Stimulated activated CD8-positive, alpha-beta memory T cell treated with anti-CD3 and anti-CD28 coated beads, Interleukin-4, amount 100 ng/mL, for 4 hours (primary cell): ENCODE results near the gene KRT6A.
"Not testable (repeated sequence)": the region's sequence is repeated elsewhere in the genome, so short reads cannot be mapped to it uniquely, and the experiment has no call there.

Experiments used
- DNase-seq, 2 donors: peaks; one replicate each; pipeline ENCODE4 v3.0.0-alpha.2; 2020; ENCODE audit warnings: low read depth in 2 of 2, low spot score in 1 of 2

KRT6A gene

DNA sequence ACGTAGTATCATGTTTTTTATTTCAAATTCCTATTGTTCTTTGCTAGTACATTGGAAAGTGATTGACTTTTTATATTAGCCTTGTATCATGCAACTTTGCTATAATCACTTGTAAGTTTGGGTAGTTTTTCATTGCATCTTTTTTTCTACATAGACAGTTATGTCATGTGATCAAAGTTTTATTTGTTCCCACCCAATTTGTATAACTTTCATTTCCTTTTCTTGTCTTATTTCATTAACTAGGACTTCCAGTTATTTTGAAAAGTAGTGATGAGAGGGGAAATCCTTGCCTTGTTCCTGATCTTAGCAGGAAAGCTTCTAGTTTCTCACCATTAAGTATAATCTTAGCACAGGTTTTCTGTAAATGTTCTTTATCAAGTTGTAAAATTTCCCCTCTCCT is 9.8 kb upstream of the KRT6A start:
- DNase-seq: no peak

DNA sequence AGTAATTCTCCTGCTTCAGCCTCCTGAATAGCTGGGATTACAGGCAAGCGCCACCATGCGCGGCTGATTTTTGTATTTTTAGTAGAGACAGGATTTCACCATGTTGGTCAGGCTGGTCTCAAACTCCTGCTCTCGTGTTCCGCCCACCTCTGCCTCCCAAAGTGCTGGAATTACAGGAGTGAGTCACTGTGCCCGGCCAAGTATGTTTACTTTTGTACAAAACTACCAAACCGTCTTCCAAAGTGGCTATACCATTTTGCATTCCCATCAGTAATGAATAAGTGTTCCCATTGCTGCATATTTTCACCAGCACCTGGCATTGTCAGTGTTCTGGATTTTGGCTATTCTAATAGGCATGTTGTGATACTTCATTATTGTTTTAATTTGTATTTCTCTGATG is 8.4 kb upstream of the KRT6A start:
- no peak for DNase-seq

DNA sequence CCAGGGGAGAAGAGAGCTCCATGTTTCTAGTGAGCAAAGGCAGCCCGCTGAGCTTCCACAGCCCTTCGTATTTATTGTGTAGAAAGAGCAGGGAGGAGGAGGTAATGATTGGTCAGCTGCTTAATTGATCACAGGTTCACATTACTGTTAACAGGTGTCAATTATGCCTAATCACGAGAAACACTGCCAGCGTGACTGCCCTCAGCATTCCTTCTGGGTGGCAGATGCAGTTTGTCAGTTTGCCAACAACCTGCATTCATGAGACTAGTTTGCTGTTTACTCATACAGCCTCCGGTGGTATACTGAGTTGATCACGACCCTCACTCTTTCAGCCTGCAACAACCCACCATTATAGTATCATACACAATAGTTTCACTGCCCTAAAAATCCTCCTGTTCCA is 7.5 kb upstream of the KRT6A start:
- not testable (repeated sequence) for DNase-seq

DNA sequence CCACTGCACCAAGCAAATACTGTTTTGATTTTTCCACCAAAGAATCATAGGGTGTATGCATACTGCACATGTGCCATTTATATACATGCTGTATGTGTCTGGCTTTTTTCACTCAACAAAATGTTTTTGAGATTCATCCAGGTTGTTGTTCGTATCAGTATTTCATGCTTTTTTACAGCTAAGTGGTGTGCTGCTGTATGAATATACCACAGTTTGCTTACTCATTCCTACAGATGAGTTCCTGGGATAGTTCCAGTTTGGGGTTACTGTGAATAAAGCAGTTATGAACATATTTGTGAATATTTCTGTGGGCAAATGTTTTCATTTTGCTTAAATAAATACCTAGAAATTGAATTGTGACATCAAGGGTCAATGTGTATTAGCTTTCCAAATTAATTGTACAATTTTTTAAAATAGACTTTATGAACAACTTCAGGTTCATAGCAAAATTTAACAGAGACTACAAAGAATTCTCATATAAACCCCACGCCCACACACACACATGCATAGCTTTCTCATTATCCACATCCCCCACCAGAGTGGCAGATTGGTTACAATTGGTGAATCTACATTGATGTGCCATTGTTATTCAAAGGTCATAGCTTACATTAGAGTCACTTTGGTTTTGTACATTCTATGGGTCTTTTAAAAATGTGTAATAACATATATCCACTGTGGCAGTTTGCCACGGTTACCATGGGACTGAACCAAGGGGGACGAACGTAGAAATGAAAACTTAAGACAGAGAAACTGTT is 6.9 kb upstream of the KRT6A start:
- no peak for DNase-seq

DNA sequence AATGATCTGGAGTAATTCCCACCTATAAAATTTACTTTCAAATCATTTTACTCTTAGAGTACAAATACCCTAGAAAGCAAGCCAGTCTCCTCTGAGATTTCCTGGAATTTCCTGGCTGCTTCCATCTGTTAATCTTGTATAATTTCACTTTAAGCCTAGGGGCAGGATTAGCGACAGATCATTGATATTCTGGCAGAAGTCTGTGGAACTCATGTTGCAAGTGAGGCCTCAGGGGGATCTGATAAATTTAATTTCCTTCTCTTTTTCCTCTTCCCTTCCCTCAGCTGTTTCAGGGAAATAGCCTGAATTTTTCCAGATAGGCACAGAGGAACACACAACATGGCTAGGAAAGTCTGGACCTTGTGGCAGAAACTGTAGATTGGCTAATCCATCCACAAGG is 5.9 kb upstream of the KRT6A start:
- DNase-seq: no peak

DNA sequence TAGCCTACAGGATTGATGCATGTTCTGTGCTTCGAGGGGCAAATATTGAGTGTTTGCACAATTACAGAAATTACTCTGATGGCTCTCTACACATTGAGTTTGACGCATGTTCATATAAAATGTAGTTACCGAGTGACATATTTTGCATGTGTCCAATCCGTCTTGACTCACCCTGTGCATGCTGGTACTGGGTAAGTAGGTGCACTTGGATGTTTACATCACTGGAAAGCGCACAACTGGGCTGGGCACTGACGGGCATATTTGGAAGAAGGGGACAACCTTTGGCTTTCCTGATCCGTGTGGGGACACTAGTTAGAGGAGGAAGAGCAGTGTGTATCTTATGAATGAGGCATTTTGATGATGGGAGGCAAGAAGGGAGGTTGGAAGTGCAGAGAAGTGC is 4.9 kb upstream of the KRT6A start:
- DNase-seq: no peak

DNA sequence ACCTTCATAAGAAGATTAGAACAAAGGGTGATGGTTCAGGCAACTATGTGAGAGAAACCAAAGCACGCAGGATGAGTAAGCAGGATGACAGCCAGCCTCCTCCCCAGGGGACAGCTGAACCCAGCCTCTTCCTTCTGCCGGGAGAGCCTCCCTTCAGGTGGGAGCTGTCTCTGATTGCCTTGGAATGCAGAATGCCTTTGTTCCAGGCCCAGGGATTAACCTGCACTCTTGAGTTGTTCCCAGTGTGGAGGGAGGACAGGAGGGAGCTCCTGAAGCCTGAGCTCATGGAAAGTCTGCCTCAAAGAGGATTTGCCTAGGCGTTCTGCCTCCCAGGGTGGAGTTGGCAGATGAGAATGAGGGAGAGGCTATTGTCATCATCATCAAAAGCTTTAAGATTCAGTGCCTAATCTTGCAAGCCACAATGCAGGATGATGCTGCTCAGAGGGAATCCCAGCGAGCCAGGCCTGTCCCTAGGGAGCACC is 3.6 kb upstream of the KRT6A start:
- DNase-seq: no peak

DNA sequence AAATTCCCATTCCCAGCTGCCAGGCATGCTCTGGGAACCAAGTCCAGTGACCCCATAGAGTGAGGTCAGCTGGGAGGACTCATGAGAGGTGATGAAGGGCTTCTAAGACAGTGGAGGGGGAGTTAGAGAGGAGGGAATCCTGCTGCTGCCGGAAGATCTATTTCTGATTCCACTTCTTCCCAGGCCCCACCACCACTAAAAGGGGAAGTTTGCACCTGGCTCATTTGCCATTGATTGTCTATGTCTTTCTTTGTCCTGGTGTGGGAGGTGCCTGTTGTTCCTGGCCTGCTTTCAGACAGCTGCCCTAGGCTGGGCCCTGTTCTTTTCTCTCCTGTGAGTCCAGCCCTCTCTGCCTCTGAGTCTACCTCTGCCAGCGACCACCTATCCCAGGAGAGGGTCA is 3.0 kb upstream of the KRT6A start:
- DNase-seq: no peak

DNA sequence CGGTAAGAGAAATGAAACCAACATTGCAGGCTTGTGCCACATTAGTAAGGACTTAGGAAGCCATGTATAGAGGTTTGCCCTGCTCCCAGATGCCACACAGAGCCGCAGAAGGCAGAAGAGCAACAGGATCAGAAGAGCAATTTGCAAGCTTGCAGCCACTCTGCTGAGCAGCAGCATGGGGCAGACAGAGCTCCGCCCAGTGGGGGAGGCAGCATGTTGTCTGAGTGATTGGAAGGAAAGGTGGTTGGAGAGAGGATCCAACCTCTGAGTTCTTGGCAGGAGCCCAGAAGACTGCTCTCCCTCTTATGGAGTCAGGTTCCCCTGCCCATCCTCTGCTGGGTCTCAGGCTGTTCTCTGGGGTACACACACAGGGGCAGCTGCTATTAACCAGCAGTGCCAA is 2.3 kb upstream of the KRT6A start:
- no peak for DNase-seq

DNA sequence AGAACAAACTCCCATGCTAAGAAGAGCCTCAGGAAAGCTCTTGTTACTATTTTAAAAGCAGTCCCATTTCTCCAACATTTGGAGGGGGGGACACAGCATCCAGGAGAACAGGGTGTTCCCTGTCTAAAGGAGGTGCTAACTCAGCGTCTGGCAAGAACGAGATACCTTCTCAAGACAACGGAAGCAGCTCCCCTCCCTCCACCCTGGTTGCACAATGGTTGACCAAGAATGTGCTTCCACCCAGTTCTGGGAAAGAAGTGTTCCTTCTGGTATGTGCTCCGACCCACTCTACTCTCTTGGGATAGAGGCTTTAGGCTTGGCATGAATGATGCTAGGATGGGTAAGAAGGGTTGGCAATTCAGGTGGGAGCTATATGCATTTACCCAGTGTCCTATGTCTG is 1.5 kb upstream of the KRT6A start:
- DNase-seq: no peak

DNA sequence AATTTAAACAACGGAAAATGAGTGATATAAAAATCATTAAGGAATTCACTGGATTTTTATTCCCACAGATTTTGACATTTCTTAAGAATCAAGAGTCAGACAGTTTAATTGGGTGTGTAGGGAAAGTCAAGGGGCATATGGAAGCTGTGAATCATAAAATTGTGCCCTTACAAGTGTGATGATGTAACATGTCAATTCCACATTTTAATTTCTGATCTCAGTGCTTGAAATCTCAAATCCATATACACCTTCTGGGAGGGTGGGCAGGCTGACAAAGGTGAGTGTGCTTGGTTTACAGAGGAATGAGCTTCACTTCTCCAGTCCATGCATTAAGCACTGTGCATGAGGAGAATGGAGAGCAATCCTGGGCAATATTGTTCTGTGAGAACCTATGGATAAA is 1.0 kb upstream of the KRT6A start:
- no peak for DNase-seq

DNA sequence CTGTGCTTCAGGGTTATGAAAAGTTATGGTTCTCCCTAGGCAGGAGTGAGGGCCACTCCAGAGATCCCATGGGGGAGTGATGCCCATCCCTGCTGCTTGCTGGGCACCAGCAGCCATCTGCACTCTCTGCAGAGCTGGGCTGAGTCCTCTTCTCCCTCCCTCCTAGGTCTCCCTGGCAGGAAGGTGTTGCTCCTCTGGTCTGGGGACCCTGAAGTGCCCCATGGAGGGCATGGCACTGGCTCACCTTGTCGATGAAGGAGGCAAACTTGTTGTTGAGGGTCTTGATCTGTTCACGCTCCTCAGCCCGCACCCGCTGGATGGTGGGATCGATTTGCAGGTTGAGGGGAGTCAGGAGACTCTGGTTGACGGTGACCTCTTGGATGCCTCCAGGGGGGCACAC is 652 bp downstream of the KRT6A start:
- not testable (repeated sequence) for DNase-seq

DNA sequence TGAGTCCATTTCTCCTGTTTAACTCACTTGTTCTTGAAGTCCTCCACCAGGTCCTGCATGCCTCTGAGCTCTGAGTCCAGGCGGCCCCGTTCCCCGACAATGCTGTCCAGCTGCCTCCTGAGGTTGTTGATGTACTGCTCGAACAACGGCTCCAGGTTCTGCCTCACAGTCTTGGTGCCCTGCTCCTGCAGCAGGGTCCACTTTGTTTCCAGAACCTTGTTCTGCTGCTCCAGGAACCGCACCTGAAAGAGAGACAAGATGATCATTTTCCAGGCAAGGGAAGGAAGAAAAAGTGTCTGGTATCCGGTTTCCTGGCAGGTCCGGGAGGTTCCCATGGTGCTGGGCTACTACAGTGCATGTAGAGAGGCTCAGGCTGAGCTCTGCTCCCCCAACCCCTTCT is 1.6 kb downstream of the KRT6A start:
- not testable (repeated sequence) for DNase-seq

DNA sequence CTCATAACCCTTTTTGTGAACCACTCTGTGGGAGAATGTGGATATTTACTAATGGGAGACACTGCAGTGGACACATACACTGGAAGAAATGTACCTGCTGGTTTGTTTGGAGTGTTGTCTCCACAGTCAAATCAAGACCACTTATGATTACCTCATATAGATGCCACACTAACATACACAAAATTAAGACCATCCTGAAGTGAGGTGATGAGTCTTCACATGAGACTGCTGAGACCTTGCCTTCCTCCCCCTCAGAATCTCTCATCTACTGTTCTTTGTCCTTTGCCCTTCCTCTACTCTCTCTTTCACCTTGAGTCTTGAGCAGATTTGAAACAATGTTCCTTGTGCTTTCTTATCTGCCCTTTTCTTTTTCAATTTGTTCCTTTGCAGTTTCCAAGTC is 4.3 kb downstream of the KRT6A start:
- DNase-seq: no peak

DNA sequence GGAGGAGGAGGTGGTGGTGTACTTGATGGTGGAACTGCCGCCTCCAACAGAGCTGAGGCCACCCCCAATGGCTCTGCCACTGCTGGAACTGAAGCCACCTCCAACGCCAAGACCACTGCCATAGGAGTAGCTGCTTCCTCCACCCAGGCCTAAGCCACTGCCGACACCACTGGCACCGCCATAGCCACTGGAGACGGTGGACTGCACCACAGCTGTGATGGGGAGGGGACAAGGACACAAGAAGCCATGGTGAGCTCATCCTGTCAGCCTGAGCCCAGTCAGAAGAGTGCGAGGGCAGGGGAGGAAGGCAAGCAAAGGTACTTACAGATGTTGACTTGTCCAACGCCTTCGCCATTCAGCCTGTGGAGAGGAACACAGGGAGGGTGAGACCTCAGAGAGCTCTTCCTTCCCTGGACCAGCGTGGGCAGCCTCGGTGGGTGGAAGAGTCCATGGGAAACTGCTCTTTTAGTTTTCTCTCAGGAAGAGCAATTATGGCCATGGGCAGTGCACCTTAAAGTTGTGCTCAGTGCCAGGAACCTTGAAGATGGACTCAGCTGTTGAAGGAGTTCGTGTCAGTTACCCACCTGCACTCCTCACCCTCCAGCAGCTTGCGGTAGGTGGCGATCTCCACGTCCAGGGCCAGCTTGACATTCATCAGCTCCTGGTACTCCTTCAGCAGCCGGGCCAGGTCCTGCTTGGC is 5.2 kb downstream of the KRT6A start:
- DNase-seq: not testable (repeated sequence)

DNA sequence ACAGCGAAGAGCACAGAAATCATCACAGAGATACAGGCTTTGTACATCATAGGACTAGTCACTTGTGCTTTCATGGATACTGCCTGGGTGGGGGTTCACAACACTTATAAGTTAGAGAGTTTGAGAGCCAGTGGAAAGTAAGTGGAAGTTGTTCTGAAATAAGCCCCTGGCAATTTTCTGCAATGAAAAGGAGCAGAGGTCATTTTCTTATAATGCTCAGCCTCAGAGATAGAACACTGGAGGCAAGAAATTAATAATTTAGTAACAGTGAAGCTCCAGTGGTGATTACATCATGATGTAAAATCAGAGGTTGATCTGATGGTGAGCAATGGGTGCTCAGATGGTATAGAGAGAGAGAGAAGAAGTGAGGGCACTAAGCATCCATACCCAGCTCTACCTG is 5.8 kb downstream of the KRT6A start:
- DNase-seq: no peak

DNA sequence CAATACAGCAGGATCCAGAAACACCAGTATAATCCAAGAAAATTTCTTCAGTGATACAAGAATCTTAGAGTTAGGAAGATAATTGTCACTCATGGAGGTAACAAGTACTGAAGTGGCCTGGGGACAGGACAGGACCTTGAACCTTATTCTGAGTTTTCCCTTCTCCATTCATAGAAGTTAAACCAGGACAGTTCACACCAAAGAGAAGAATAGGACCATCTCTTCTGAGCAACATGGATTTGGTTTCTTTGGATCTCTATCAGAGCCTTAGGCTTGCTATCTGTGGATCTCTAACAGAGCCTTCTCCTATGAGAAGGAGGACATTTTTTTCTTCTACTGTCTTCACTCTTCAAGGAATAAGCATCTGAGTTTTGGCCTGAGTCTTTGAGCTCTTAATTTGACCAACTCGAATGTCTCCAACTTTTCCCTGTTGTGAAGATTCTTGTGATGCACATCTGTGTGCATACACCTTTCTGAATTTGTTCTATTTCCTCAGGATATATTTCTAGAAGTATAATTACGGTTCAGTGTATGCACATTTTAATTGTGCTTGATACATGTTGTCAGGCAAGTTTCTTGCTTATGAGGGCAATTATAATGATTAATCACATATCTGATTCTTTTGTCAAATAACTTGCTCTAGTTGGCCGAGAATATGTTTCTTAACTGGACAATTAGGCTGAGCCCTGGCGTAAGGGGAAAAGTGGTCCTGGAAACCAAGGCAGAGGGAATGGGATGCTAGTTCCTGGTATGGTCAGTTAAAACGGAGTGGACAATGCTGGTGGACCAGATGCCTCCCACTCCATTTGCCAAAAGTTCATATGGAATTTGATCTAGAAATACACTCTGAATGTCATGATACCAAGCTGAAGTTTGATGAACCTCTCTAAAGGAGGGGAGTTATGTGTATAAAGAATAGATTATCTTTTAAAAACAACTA is 6.6 kb downstream of the KRT6A start:
- DNase-seq: no peak

DNA sequence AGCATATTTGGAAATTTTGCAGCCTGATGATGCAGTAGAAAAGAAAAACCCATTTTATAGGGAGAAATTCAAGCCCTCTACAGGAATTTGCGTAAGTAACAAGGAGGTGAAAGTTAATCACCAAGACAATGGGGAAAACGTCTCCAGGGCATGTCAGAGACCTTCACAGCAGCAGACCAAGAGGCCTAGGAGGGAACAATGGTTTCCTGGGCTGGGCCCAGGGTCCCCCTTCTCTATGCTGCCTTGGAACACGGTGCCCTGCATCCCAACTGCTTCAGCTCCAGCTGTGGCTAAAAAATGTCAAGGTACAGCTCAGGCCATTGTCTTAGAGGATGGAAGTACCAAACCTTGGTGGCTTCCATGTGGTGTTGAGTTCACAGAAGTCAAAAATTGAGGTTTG is 13.0 kb downstream of the KRT6A start:
- no peak for DNase-seq

DNA sequence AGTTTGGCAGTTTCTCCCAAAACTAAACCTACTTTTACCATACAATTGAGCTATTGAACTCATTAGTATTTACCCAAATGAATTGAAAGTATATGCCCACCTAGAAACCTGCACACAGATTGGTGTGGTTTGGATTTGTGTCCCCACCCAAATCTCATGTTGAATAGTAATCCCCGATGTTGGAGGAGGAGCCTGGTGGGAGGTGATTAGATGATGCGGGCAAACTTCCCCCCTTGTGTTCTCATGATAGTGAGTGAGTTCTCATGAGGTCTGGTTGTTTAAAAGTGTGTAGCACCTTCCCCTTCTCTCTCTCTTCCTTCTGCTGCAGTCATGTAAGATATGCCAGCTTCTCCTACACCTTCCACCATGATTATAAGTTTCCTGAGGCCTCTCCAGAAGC is 15.4 kb downstream of the KRT6A start:
- no peak for DNase-seq

DNA sequence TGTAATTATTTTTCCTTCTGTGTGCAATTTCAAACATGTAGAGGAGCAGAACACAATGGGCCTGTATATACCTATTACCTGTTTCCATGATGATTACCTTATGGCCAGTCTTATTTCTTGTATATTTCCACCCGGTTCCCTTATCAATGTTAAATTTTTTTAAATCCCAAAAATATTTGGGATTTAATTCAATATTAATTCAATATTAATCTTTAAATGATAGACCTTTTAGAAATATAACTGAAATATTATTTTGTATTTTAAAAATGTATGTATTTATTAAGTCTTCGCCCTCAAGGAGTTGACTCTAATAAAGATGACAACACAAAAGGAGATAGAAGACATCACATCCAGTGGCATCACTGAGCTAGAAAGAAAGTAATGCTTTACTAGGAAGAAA is 18.8 kb downstream of the KRT6A start:
- no peak for DNase-seq

DNA sequence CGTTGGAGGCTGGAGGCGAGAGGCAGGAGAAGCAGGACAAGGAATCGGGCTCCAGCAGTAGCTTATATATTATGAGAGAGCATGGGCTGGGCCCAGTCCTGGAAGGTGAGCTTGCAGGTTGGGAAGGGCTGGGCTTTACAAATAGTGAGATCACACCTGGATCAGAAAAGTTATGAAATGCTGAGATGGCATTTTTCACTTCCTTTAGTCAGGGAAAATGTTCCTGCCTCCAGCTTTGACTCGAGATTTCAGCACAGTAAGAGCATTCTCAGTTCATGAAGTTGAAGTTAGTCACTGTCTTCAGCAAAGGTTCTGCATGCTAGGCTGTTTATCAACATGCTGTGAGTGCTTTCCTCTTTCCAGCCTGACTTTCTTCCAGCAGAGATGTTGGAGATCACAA is 19.3 kb downstream of the KRT6A start, which contains the start of gene KRT6C:
KRT6C (minus strand) TSS at position 38 of the 400 bp plus-strand sequence. CDS start 68 bp downstream, outside the sequence.
- no peak for DNase-seq

DNA sequence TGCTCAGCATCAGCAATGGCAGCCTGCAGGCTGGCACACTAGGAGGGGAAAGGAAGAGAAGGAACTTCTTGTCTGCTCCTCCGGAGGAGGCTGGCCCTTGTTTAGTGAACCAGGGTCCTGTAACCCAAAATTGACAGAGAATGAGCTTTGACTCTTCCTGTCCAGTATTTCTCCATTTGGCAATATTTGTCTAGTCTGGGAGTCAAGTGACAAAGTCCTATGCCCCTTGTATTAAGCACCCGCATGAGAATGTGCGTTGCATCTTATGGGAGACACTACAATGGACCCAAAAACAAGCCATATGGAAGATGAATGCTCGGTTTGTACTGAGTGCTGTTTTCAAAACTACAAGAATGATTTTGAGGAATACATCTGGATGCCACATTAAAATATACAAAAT is 23.2 kb downstream of the KRT6A start:
- no peak for DNase-seq
